DMS53 treated with DMSO at 0.1 percent for 48 hours (cell line): ENCODE results near the gene CNOT9.

Experiments used
- DNase-seq: peaks from one replicate; lab custom pipeline; 2025; ENCODE audit not compliant: unreplicated experiment; lab: John Stamatoyannopoulos, UW

Gene CNOT9

DNA sequence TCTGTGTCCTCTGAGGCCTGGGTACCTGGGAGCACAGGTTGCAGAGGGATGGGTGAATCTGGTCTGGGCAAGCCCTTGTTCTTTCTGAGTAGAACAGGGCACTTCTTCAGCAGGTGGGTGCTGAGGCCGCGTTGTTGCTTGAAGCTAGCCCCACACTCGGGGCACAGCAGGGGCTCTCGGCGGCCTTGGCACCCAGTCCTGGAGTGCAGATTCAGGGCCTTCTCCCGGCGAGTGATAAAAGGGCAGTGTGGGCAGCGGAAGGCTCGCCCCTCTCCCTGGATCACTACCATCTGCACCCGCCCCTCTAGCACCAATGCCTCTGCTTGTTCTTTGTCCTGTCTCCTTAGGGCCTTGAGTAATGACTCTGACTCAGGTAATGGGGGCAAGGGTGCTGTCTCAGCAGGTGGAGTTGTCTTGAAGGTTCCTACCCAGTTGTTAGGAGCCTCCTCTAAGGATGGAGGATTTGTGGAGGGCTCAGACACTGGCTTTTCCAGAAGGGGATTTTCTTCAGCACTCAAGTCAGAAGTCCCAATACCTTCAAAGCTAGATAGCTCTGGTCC, 75.2 kb downstream of the CNOT9 start:
- no peak for DNase-seq

DNA sequence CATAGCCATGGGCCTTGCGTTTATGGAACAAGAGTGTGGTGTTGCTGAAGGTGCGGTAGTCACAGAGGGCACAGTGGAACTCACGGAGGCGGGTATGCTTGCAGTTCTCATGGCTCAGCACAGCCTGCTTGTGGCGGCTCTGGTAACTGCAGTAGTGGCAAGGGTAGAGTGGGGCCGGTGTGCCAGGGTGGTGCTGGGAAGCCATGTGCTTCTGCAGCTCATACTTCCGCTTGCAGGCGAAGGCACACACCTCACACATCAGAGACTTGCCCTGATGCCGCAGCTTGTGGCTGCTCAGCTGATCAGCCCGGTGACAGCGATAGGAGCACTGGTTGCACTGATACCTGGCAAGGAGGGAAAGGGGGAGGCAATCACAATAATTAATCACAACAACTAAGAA, 76.1 kb downstream of the CNOT9 start:
- no peak for DNase-seq

DNA sequence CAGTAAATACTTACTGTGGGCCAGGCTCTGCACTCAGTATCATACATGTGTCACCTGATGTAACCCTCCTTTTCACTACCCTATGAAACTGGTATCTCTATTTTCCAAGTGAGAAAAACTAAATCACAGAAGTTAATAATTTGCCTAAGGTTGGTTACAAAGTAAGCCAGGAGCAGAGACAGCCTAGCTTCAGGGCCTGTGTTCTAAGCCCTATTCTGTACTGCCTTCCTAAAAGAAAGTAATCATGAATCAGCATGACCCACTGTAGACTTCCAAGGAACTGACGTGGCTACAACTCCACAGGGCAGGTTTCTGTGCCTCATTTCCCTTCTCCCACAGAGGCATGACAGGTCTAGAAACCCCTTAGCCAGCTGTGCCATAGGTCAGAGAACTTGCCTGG, 76.5 kb downstream of the CNOT9 start:
- no peak for DNase-seq
